Lung (tissue), 12 donors: ENCODE measurements around the gene ZNF564. TPM values are rescaled to one million over a fixed set of nuclear protein-coding genes. Genes with fewer than 3 reads are reported as not detected.

Source experiments
- ATAC-seq: fragments of 200-7000 bp; cut with Tn5 transposase; one replicate; pipeline ENCODE4 v1.9.1; 2020; ENCODE audit warnings: moderate number of reproducible peaks; ENCODE audit not compliant: insufficient read depth, low FRiP score
- DNase-seq, 3 donors: peaks; one replicate each; pipeline ENCODE4 v3.0.0-alpha.2; 2013 to 2017
- H3K27ac ChIP-seq, 2 donors: one replicate each; pipeline ENCODE4 v1.5.1; 2013; ENCODE audit warnings: mild to moderate bottlenecking in 2 of 2, moderate library complexity in 2 of 2, control low read depth in 1 of 2, inconsistent platforms in 1 of 2, low read depth in 1 of 2, low read length in 1 of 2
- H3K27me3 ChIP-seq, 3 donors: one replicate each; pipeline ENCODE4 v1.5.1; 2013; ENCODE audit warnings: low read length in 2 of 3; ENCODE audit not compliant: control insufficient read depth in 3 of 3, insufficient read depth in 3 of 3
- H3K36me3 ChIP-seq, 4 donors: one replicate each; pipeline ENCODE4 v1.5.1; 2013; ENCODE audit warnings: low read length in 4 of 4, mild to moderate bottlenecking in 1 of 4, moderate library complexity in 1 of 4; ENCODE audit not compliant: control insufficient read depth in 4 of 4, insufficient read depth in 4 of 4
- H3K4me1 ChIP-seq, 5 donors: one replicate each; pipeline ENCODE4 v1.5.1; 2013; ENCODE audit warnings: low read length in 5 of 5, mild to moderate bottlenecking in 2 of 5, moderate library complexity in 1 of 5; ENCODE audit not compliant: control insufficient read depth in 5 of 5, insufficient read depth in 5 of 5
- H3K4me3 ChIP-seq: one replicate; pipeline ENCODE4 v1.5.1; 2013; ENCODE audit warnings: mild to moderate bottlenecking, control low read depth, moderate library complexity
- H3K9ac ChIP-seq, 2 donors: one replicate each; pipeline ENCODE4 v1.5.1; 2013; ENCODE audit warnings: low read length in 2 of 2, control low read depth in 1 of 2; ENCODE audit not compliant: insufficient read depth in 1 of 2
- H3K9me3 ChIP-seq, 4 donors: one replicate each; pipeline ENCODE4 v1.5.1; 2013; ENCODE audit warnings: low read length in 3 of 4, mild to moderate bottlenecking in 1 of 4, moderate library complexity in 1 of 4; ENCODE audit not compliant: control insufficient read depth in 4 of 4, insufficient read depth in 3 of 4
- WGBS, 2 donors: extraction: QIAGEN DNeasy Blood & Tissue Kit; methylation state at CpG; one replicate each; pipeline ENCODE4 v1.1.7; 2013; 5-methylcytosine and 5-hydroxymethylcytosine counted together
- polyA plus RNA-seq, 2 donors: library from polyadenylated mRNA; stranded (reverse); fragments of 200-250 nt; gene quantifications; one replicate each; pipeline ENCODE4 v1.2.1, GENCODE V29; 2013
- total RNA-seq, 2 donors: library from RNA; depleted of rRNA in 1 of 2; stranded (reverse); fragments of >200 nt in 1 of 2; gene quantifications; one replicate each; pipeline ENCODE4 v1.2.1, GENCODE V29; 2014 to 2021
- TF ChIP-seq, protein P1 (sequence below): IDR thresholded peaks from 2 replicates; pipeline ENCODE4 v1.5.1; 2012; ENCODE audit warnings: mild to moderate bottlenecking; ENCODE audit errors: control extremely low read depth, extremely low read depth
- donor health status: control.
- donor health status: control.
- donor health status: Bipolar disorder and iron deficiency.
- donor health status: healthy.
- donor health status: DM: yes; HTN: yes; CAD: no.

ZNF564 gene
- total and polyA plus RNA-seq, 4 donors: 5.2 to 26.3 (median 8.2) TPM

DNA sequence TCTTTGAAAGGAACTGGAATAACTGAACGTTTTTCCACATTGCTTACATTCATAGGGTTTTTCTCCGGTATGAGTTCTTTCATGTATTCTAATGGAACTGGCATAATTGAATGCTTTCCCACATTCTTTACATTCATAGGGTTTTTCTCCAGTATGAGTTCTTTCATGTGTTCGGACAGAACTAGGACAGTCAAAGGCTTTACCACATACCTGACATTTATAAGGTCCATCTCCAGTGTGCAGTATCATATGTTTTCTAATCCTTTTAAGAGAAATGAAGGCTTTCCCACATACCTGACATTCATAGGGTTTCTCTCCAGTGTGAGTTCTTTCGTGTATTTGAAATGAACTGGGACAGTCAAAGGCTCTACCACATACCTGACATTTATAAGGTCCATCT lies 24.7 kb downstream of the ZNF564 start:
- Histone ChIP-seq H3K9me3 (peaks cover 46 to 80% (median 51%) of the 10 kb centered on the region in 4 donors), H3K4me3 (no peak overlapping the region), H3K9ac (no peak overlapping the region), H3K27ac (no peak overlapping the region), H3K36me3 (peaks cover 29 to 73% (median 51%) of the 10 kb centered on the region in 4 donors), H3K27me3 (no peaks in the 10 kb centered on the region), H3K4me1 (no peaks in the 10 kb centered on the region)
- TF ChIP-seq, protein P1, sequence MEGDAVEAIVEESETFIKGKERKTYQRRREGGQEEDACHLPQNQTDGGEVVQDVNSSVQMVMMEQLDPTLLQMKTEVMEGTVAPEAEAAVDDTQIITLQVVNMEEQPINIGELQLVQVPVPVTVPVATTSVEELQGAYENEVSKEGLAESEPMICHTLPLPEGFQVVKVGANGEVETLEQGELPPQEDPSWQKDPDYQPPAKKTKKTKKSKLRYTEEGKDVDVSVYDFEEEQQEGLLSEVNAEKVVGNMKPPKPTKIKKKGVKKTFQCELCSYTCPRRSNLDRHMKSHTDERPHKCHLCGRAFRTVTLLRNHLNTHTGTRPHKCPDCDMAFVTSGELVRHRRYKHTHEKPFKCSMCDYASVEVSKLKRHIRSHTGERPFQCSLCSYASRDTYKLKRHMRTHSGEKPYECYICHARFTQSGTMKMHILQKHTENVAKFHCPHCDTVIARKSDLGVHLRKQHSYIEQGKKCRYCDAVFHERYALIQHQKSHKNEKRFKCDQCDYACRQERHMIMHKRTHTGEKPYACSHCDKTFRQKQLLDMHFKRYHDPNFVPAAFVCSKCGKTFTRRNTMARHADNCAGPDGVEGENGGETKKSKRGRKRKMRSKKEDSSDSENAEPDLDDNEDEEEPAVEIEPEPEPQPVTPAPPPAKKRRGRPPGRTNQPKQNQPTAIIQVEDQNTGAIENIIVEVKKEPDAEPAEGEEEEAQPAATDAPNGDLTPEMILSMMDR: no peak
- 97% methylated on average over 4 of the region's 4 CpGs for WGBS, 2 donors
- no peak for DNase-seq
- ATAC-seq: no peak

DNA sequence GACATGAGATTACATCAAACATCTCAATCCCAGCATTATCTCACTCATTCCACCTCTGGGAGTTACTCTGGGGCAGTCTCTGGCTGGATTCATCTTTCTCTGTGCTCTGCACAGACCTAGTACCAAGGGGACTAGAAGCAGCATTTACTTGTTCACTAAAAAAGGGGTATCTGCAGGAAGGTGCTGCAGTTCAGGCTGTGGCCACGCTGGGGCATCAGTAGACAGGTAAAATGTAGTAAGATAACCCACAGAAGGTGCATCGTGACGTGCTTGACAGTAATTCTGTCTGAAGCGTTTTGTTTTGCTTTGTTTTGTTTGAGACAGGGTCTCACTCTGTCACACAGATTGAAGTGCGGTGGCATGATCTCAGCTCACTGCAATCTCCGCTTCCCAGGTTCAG lies 29.3 kb downstream of the ZNF564 start:
- TF ChIP-seq, protein P1: no peak
- WGBS, 2 donors: 74 to 81% methylated on average over 6 of the region's 6 CpGs
- no peak overlapping the region for H3K9ac ChIP-seq
- no peak overlapping the region for H3K4me3 ChIP-seq
- H3K9me3 ChIP-seq: peaks cover 34 to 59% (median 37%) of the 10 kb centered on the region in 4 donors
- peaks cover 17 to 34% (median 25%) of the 10 kb centered on the region in 4 donors for H3K36me3 ChIP-seq
- no peaks in the 10 kb centered on the region for H3K4me1 ChIP-seq
- no peak for ATAC-seq
- no peak overlapping the region for H3K27ac ChIP-seq
- no peak for DNase-seq
- H3K27me3 ChIP-seq: no peaks in the 10 kb centered on the region

DNA sequence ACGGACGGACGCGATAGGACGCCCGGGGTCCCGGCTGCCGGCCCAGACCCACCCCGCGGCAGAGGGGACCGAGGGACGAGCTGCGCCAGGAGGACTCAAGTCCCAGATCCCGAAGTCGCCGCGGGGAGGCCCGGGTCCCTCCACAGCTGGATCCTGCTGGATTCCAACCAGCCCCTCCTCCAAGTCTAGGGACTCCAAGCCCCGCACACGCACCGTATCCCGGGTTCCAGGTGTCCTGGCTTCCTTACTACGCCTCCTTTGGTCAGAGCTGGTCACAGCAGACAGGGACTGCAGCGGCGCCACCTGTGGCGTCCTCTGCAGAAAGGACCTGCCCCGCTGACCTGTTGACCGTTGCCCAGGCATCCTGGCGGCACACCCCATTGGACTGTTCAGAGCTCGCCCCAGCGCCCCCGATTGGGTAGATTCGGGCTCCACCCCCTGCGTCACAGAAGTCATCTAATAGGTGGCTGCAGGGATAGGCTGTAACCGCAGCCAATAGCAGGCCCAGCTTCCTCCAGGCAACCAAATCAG lies 37.7 kb downstream of the ZNF564 start:
- ATAC-seq (no peak), DNase-seq (peak; percentile 18 to 29 (median 20))
- peaks cover 0 to 3% (median 0%) of the 10 kb centered on the region in 4 donors for H3K36me3 ChIP-seq
- H3K9me3 ChIP-seq: peaks cover 0 to 21% (median 2%) of the 10 kb centered on the region in 4 donors
- WGBS, 2 donors: 11 to 15% methylated on average over 35 of the region's 35 CpGs
- H3K4me1 ChIP-seq: peaks cover 0 to 4% (median 0%) of the 10 kb centered on the region in 5 donors
- H3K9ac ChIP-seq: no peak overlapping the region
- no peaks in the 10 kb centered on the region for H3K27me3 ChIP-seq
- TF ChIP-seq, protein P1: no peak
- H3K4me3 ChIP-seq: no peak overlapping the region
- H3K27ac ChIP-seq: no peak overlapping the region

DNA sequence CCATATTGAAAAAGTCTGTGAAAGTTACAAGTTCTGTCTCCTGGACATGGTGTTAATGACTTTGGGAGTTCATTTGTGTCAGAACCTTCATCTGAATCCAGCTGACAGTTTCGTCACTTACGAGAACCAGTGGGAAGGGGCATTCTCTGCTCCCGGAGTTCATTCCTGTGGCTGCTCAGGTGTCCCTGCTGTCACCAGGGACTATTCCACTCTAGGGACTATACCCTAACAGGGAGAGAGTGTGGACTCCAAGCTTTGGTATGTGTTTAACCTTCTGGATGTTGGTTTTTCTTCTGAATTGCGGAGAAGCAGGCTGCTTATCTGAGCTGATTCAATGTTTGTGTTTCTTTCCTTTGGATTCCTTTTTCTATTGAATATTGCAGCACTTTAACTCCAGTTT lies 54.2 kb downstream of the ZNF564 start:
- no peaks in the 10 kb centered on the region for H3K36me3 ChIP-seq
- no peak for DNase-seq
- peaks cover 0 to 10% (median 0%) of the 10 kb centered on the region in 5 donors for H3K4me1 ChIP-seq
- H3K27me3 ChIP-seq: no peaks in the 10 kb centered on the region
- WGBS, 2 donors: 86 to 88% methylated on average over 4 of the region's 4 CpGs
- H3K9me3 ChIP-seq: no peaks in the 10 kb centered on the region
- no peak overlapping the region for H3K27ac ChIP-seq
- ATAC-seq: no peak
- H3K4me3 ChIP-seq: no peak overlapping the region
- no peak overlapping the region for H3K9ac ChIP-seq
- TF ChIP-seq, protein P1: no peak
